HepG2 (cell line): Measurements from ENCODE around the gene ELAPOR1. TPM values are rescaled to one million over a fixed set of nuclear protein-coding genes. Genes with fewer than 3 reads are reported as not detected.

Experiments
- ATAC-seq: fragments of 200-7000 bp; cut with Tn5 transposase; 3 replicates; pipeline ENCODE4 v1.9.1; 2020; ENCODE audit warnings: mild to moderate bottlenecking, moderate library complexity
- BruUV-seq: library from RNA; stranded (reverse); fragments of 400-500 nt; replicated peaks from 2 replicates; lab custom pipeline; 2021; lab: Mats Ljungman, UMichigan
- CTCF ChIA-PET: fragments of 300-600 bp; formaldehyde crosslinking; extraction: SDS; loops from one replicate; lab custom pipeline; 2021; ENCODE audit warnings: low total read pairs, inconsistent platforms, low intra/inter-chr PET ratio; lab: Yijun Ruan, JAX
- POLR2A ChIA-PET: fragments of 350-600 bp; sonication (Branson Sonifier 250); formaldehyde crosslinking; loops from one replicate; lab custom pipeline; 2020; ENCODE audit warnings: antibody characterized with exemption, inconsistent platforms; lab: Yijun Ruan, JAX
- DNase-seq: peaks from one replicate; pipeline ENCODE4 v3.0.0-alpha.2; 2015; ENCODE audit warnings: low spot score
- FAIRE-seq: peaks from 3 replicates; lab custom pipeline; 2011; peaks lifted over from hg19 to GRCh38; lab: Jason Lieb, UNC
- H2AFZ ChIP-seq: one replicate; pipeline ENCODE4 v1.6.1; 2011; ENCODE audit warnings: low read length, inconsistent platforms
- H3K27ac ChIP-seq: fragments of 300-600 bp; 3 replicates; pipeline ENCODE4 v1.8.0; 2011; ENCODE audit warnings: mixed run types, mild to moderate bottlenecking, mixed read lengths, low read length, inconsistent platforms; ENCODE audit not compliant: insufficient read depth; ENCODE audit errors: extremely low read length
- H3K27me3 ChIP-seq, 2 experiments: fragments of 200-600 bp in 1 of 2; 2 replicates in 1 of 2; 3 replicates in 1 of 2; pipeline versions ENCODE4 v1.6.0 to v1.8.0; 2011; ENCODE audit warnings: low read length in 2 of 2, mild to moderate bottlenecking in 2 of 2, moderate library complexity in 2 of 2, inconsistent platforms in 1 of 2; ENCODE audit not compliant: insufficient read depth in 2 of 2, control insufficient read depth in 1 of 2
- H3K36me3 ChIP-seq, 2 experiments: fragments of 200-600 bp in 1 of 2; replicated peaks in 1 of 2; 2 replicates in 1 of 2; 3 replicates in 1 of 2; pipeline versions ENCODE4 v1.5.1 to v1.8.0; 2011; ENCODE audit warnings: low read length in 2 of 2, inconsistent platforms in 1 of 2; ENCODE audit not compliant: insufficient read depth in 2 of 2, control insufficient read depth in 1 of 2
- H3K4me1 ChIP-seq: 2 replicates; pipeline ENCODE4 v1.5.1; 2012; ENCODE audit warnings: low read length, inconsistent platforms; ENCODE audit not compliant: insufficient read depth
- H3K4me2 ChIP-seq: 2 replicates; pipeline ENCODE4 v1.6.0; 2011; ENCODE audit warnings: low read depth, low read length, inconsistent platforms
- H3K4me3 ChIP-seq, 3 experiments: fragments of 200-600 bp in 1 of 3; sonication (generic), shearing (Covaris generic) in 1 of 3; replicated peaks in 1 of 3; 2 replicates each; pipeline ENCODE4 v1.5.1; 2011 to 2016; ENCODE audit warnings: low read length in 3 of 3, inconsistent platforms in 2 of 3, low read depth in 2 of 3, mild to moderate bottlenecking in 2 of 3, control low read depth in 1 of 3, mixed read lengths in 1 of 3; ENCODE audit not compliant: insufficient read depth in 1 of 3
- H3K79me2 ChIP-seq: one replicate; pipeline ENCODE4 v1.6.1; 2011; ENCODE audit warnings: low read length, inconsistent platforms; ENCODE audit not compliant: insufficient read depth
- H3K9ac ChIP-seq: 2 replicates; pipeline ENCODE4 v1.6.0; 2011; ENCODE audit warnings: mild to moderate bottlenecking, low read depth, low read length, inconsistent platforms; ENCODE audit not compliant: insufficient read depth
- H3K9me3 ChIP-seq: 2 replicates; pipeline ENCODE4 v1.5.1; 2012; ENCODE audit warnings: mild to moderate bottlenecking, low read length
- H4K20me1 ChIP-seq: 2 replicates; pipeline ENCODE4 v1.6.0; 2011; ENCODE audit warnings: inconsistent platforms, mild to moderate bottlenecking, low read length, moderate library complexity; ENCODE audit not compliant: insufficient read depth
- ELK4 ChIP-seq: sonication (generic); formaldehyde crosslinking; IDR thresholded peaks from 2 replicates; pipeline ENCODE4 v1.9.0; 2021; ENCODE audit warnings: missing genetic modification reagents, borderline replicate concordance
- GABPA ChIP-seq, 2 experiments: IDR thresholded peaks; 2 replicates each; pipeline ENCODE4 v1.6.1; 2011 to 2016; ENCODE audit warnings: low read depth in 2 of 2, low read length in 1 of 2, missing biosample characterization in 1 of 2, missing genetic modification characterization in 1 of 2
- GABPB1 ChIP-seq: IDR thresholded peaks from 2 replicates; pipeline ENCODE4 v1.6.1; 2016; ENCODE audit warnings: mild to moderate bottlenecking, missing genetic modification reagents, moderate library complexity, missing compliant biosample characterization
- GZF1 ChIP-seq: sonication (generic); formaldehyde crosslinking; IDR thresholded peaks from 2 replicates; pipeline ENCODE4 v1.5.1; 2020; ENCODE audit warnings: mild to moderate bottlenecking, missing genetic modification reagents
- NFE2 ChIP-seq: sonication (generic); formaldehyde crosslinking; IDR thresholded peaks from 2 replicates; pipeline ENCODE4 v1.4.0; 2020; ENCODE audit warnings: missing genetic modification reagents
- PHF20 ChIP-seq: sonication (generic); formaldehyde crosslinking; IDR thresholded peaks from 2 replicates; pipeline ENCODE4 v1.5.0; 2020; ENCODE audit warnings: mild to moderate bottlenecking, missing genetic modification reagents
- RELA ChIP-seq: sonication (generic); formaldehyde crosslinking; IDR thresholded peaks from 2 replicates; pipeline ENCODE4 v1.4.0; 2020; ENCODE audit warnings: missing genetic modification reagents
- SMYD3 ChIP-seq: sonication (generic); formaldehyde crosslinking; IDR thresholded peaks from 2 replicates; pipeline ENCODE4 v1.8.1; 2023; ENCODE audit warnings: mild to moderate bottlenecking, missing genetic modification reagents
- ZNF160 ChIP-seq: sonication (generic); formaldehyde crosslinking; IDR thresholded peaks from 2 replicates; pipeline ENCODE4 v1.8.0; 2022; ENCODE audit warnings: mild to moderate bottlenecking, inconsistent platforms, missing genetic modification reagents
- ZNF619 ChIP-seq: sonication (generic); formaldehyde crosslinking; IDR thresholded peaks from 2 replicates; pipeline ENCODE4 v1.4.0; 2020; ENCODE audit warnings: mild to moderate bottlenecking, missing genetic modification reagents
- ZNF639 ChIP-seq: conservative IDR thresholded peaks from 2 replicates; pipeline ENCODE4 v1.6.1; 2018; ENCODE audit warnings: missing genetic modification reagents
- ZNF788 ChIP-seq: sonication (generic); formaldehyde crosslinking; IDR thresholded peaks from 2 replicates; pipeline ENCODE4 v1.5.0; 2020; ENCODE audit warnings: mild to moderate bottlenecking, missing genetic modification reagents, borderline replicate concordance
- ZSCAN9 ChIP-seq: IDR thresholded peaks from 2 replicates; pipeline ENCODE4 v1.6.1; 2016; ENCODE audit warnings: borderline replicate concordance
- WGBS: methylation state at CpG from one replicate; pipeline ENCODE4 v1.1.6; 2017; ENCODE audit warnings: low lambda C conversion rate; 5-methylcytosine and 5-hydroxymethylcytosine counted together
- in situ Hi-C: cut with HindIII; loops from 2 replicates; pipeline ENCODE4 v1.10.0; 2017; ENCODE audit warnings: low pct_unique_long_range_greater_than_20kb; ENCODE audit not compliant: extremely low pct_ligation_motif_present
- intact Hi-C: fragments of 100-400 bp; cut with micrococcal nuclease; formaldehyde crosslinking; loops from one replicate; pipeline ENCODE4 v1.10.0; 2022; ENCODE audit not compliant: unreplicated experiment
- polyA plus RNA-seq, 8 experiments: library from polyadenylated mRNA; depleted of rRNA in 3 of 8; stranded (reverse) in 7 of 8; unstranded in 1 of 8; fragments of >200 nt; fragmentation: Illumina TruSeq in 4 of 8; extraction: Trizol in 4 of 8; gene quantifications; 2 replicates each; pipeline versions ENCODE4 v1.2.1 to v1.2.3, GENCODE V29; 2011 to 2016; ENCODE audit warnings: low read depth in 4 of 8, missing spikeins in 1 of 8, mixed read lengths in 1 of 8; ENCODE audit not compliant: insufficient read depth in 1 of 8
- total RNA-seq, 5 experiments: library from RNA; depleted of rRNA; stranded (reverse); fragments of >200 nt; fragmentation: Illumina TruSeq; extraction: Trizol; gene quantifications; 2 replicates each; pipeline ENCODE4 v1.2.3, GENCODE V29; 2016; ENCODE audit warnings: low read depth in 1 of 5

Gene ELAPOR1
- total and polyA plus RNA-seq, 2 of the 13 experiments (the other 11 are each of a cell fraction or from before 2014, with no cell fraction given) = 0.13 to 0.20 TPM

- 63% methylated on average over 3 of the region's 3 CpGs for WGBS
- ATAC-seq = no peak
- no peak for FAIRE-seq
- no peaks in the 10 kb centered on the region for H3K79me2 ChIP-seq
- BruUV-seq = no TSS peak
- in situ Hi-C loops = no loop called here
- peaks cover 37% of the 10 kb centered on the region for H3K4me1 ChIP-seq
- H3K27ac ChIP-seq = no peak overlapping the region
- DNase-seq = no peak
- no peaks in the 10 kb centered on the region for H3K27me3 ChIP-seq
- CTCF ChIA-PET = no interaction called here
- no peaks in the 10 kb centered on the region for H3K36me3 ChIP-seq
- TF ChIP-seq ZSCAN9 (CRISPR knock-in tag) (no peak), RELA (CRISPR knock-in tag) (no peak), GABPB1 (CRISPR knock-in tag) (no peak), ZNF639 (CRISPR knock-in tag) (no peak), ZNF160 (CRISPR knock-in tag) (no peak), GABPA (IDR thresholded peaks at IDR 0.05; ENCODE audit: low read depth, low read length) (no peak), GABPA (CRISPR knock-in tag; IDR thresholded peaks at IDR 0.05; ENCODE audit: low read depth) (no peak), ZNF619 (CRISPR knock-in tag) (no peak), GZF1 (CRISPR knock-in tag) (no peak), SMYD3 (CRISPR knock-in tag) (no peak), PHF20 (CRISPR knock-in tag) (no peak), ELK4 (no peak), ZNF788 (CRISPR knock-in tag) (no peak), NFE2 (no peak)
- TF ChIP-seq, all 625 proteins: peak for 0
- Histone ChIP-seq H3K9ac (no peak overlapping the region), H3K9me3 (no peaks in the 10 kb centered on the region), H3K4me2 (no peak overlapping the region), H3K4me3 (no peak overlapping the region), H2AFZ (no peak overlapping the region), H4K20me1 (no peaks in the 10 kb centered on the region)
- intact Hi-C loops = no loop called here
- POLR2A ChIA-PET = no interaction called here
Measured at GRCh38 chr1:109140392-109140791, 26.5 kb downstream of the ELAPOR1 start.
